Measurements from ENCODE around the gene BRSK2. TPM values are rescaled to one million over a fixed set of nuclear protein-coding genes. Genes with fewer than 3 reads are reported as not detected.

Gene BRSK2
- total and polyA plus RNA-seq, 2 experiments from 2014 or later: 0.11 TPM; not detected in 1

GRCh38 chr11:1491379-1491778 lies 101.6 kb downstream of the BRSK2 start:
- Histone ChIP-seq H4K20me1 (ENCODE audit: insufficient read depth) (peaks cover 47% of the 10 kb centered on the region), H3K4me2 (ENCODE audit: unreplicated experiment) (no peak overlapping the region), H3K4me1 (ENCODE audit: insufficient read depth) (no peaks in the 10 kb centered on the region), H3K36me3 (ENCODE audit: low read depth) (no peaks in the 10 kb centered on the region), H3K9me3 (ENCODE audit: low read depth) (no peaks in the 10 kb centered on the region), H3K4me3 (no peak overlapping the region), H3K27me3 (replicated peaks; ENCODE audit: insufficient read depth) (no peaks in the 10 kb centered on the region), H3K9me2 (ENCODE audit: insufficient read depth) (no peaks in the 10 kb centered on the region), H2AFZ (no peak overlapping the region), H3K9ac (no peak overlapping the region), H3K27ac (no peak overlapping the region), H3K79me2 (ENCODE audit: insufficient read depth) (peaks cover 79% of the 10 kb centered on the region), H3F3A (ENCODE audit: insufficient read depth) (no peaks in the 10 kb centered on the region)
- TF ChIP-seq EZH2phosphoT487 (IDR thresholded peaks at IDR 0.05; ENCODE audit: insufficient read depth, low read depth): no peak
- no peak for TF ChIP-seq EZH2 (IDR thresholded peaks at IDR 0.05; ENCODE audit: insufficient read depth, poor library complexity, severe bottlenecking)
- DNase-seq: no peak
- in situ Hi-C loops (cut with MboI): no loop called here
- WGBS, 2 experiments (ENCODE audit: low coverage in 1 of 2, low lambda C conversion rate in 2 of 2, missing lambda C conversion rate in 2 of 2): 88 to 91% methylated on average over 12 of the region's 12 CpGs

GRCh38 chr11:1493650-1494244 lies 104.0 kb downstream of the BRSK2 start:
- Histone ChIP-seq H3K4me3 (no peak overlapping the region), H3K4me2 (ENCODE audit: unreplicated experiment) (no peak overlapping the region), H3K36me3 (ENCODE audit: low read depth) (no peaks in the 10 kb centered on the region), H2AFZ (no peak overlapping the region), H4K20me1 (ENCODE audit: insufficient read depth) (peaks cover 61% of the 10 kb centered on the region), H3K4me1 (ENCODE audit: insufficient read depth) (no peaks in the 10 kb centered on the region), H3F3A (ENCODE audit: insufficient read depth) (no peaks in the 10 kb centered on the region), H3K27ac (no peak overlapping the region), H3K9me3 (ENCODE audit: low read depth) (no peaks in the 10 kb centered on the region), H3K9me2 (ENCODE audit: insufficient read depth) (no peaks in the 10 kb centered on the region), H3K9ac (no peak overlapping the region), H3K27me3 (replicated peaks; ENCODE audit: insufficient read depth) (no peaks in the 10 kb centered on the region), H3K79me2 (ENCODE audit: insufficient read depth) (peaks cover 100% of the 10 kb centered on the region)
- 76 to 84% methylated on average over 3 of the region's 3 CpGs for WGBS, 2 experiments (ENCODE audit: low coverage in 1 of 2, low lambda C conversion rate in 2 of 2, missing lambda C conversion rate in 2 of 2)
- no peak for TF ChIP-seq EZH2 (IDR thresholded peaks at IDR 0.05; ENCODE audit: insufficient read depth, poor library complexity, severe bottlenecking)
- no peak for TF ChIP-seq EZH2phosphoT487 (IDR thresholded peaks at IDR 0.05; ENCODE audit: insufficient read depth, low read depth)
- no peak for DNase-seq
- in situ Hi-C loops (cut with MboI): no loop called here

- H3K4me2 ChIP-seq (ENCODE audit: unreplicated experiment): no peak overlapping the region
- H3K9ac ChIP-seq: no peak overlapping the region
- no peaks in the 10 kb centered on the region for H3F3A ChIP-seq (ENCODE audit: insufficient read depth)
- no peaks in the 10 kb centered on the region for H3K9me2 ChIP-seq (ENCODE audit: insufficient read depth)
- TF ChIP-seq EZH2phosphoT487 (IDR thresholded peaks at IDR 0.05; ENCODE audit: insufficient read depth, low read depth) (no peak), EZH2 (IDR thresholded peaks at IDR 0.05; ENCODE audit: insufficient read depth, poor library complexity, severe bottlenecking) (no peak)
- peaks cover 99% of the 10 kb centered on the region for H3K79me2 ChIP-seq (ENCODE audit: insufficient read depth)
- WGBS, 2 experiments (ENCODE audit: low coverage in 1 of 2, low lambda C conversion rate in 2 of 2, missing lambda C conversion rate in 2 of 2): 95 to 99% methylated on average over 3 of the region's 3 CpGs
- H2AFZ ChIP-seq: no peak overlapping the region
- H3K4me3 ChIP-seq: no peak overlapping the region
- H4K20me1 ChIP-seq (ENCODE audit: insufficient read depth): peaks cover 64% of the 10 kb centered on the region
- DNase-seq: no peak
- no peak overlapping the region for H3K27ac ChIP-seq
- H3K36me3 ChIP-seq (ENCODE audit: low read depth): no peaks in the 10 kb centered on the region
- no peaks in the 10 kb centered on the region for H3K4me1 ChIP-seq (ENCODE audit: insufficient read depth)
- no peaks in the 10 kb centered on the region for H3K9me3 ChIP-seq (ENCODE audit: low read depth)
- H3K27me3 ChIP-seq (replicated peaks; ENCODE audit: insufficient read depth): no peaks in the 10 kb centered on the region
- in situ Hi-C loops (cut with MboI): no loop called here
These were observed 104.9 kb downstream of the BRSK2 start for GRCh38 chr11:1494650-1495049.

- no peaks in the 10 kb centered on the region for H3K27me3 ChIP-seq (replicated peaks; ENCODE audit: insufficient read depth)
- no peak for TF ChIP-seq EZH2 (IDR thresholded peaks at IDR 0.05; ENCODE audit: insufficient read depth, poor library complexity, severe bottlenecking)
- TF ChIP-seq EZH2phosphoT487 (IDR thresholded peaks at IDR 0.05; ENCODE audit: insufficient read depth, low read depth): no peak
- peaks cover 57% of the 10 kb centered on the region for H4K20me1 ChIP-seq (ENCODE audit: insufficient read depth)
- no peaks in the 10 kb centered on the region for H3K36me3 ChIP-seq (ENCODE audit: low read depth)
- in situ Hi-C loops (cut with MboI): no loop called here
- H2AFZ ChIP-seq: no peak overlapping the region
- H3K9me3 ChIP-seq (ENCODE audit: low read depth): no peaks in the 10 kb centered on the region
- no peak overlapping the region for H3K4me2 ChIP-seq (ENCODE audit: unreplicated experiment)
- 79 to 80% methylated on average over 9 of the region's 9 CpGs for WGBS, 2 experiments (ENCODE audit: low coverage in 1 of 2, low lambda C conversion rate in 2 of 2, missing lambda C conversion rate in 2 of 2)
- peaks cover 99% of the 10 kb centered on the region for H3K79me2 ChIP-seq (ENCODE audit: insufficient read depth)
- no peak overlapping the region for H3K27ac ChIP-seq
- no peak overlapping the region for H3K9ac ChIP-seq
- H3F3A ChIP-seq (ENCODE audit: insufficient read depth): no peaks in the 10 kb centered on the region
- no peak for DNase-seq
- H3K4me1 ChIP-seq (ENCODE audit: insufficient read depth): no peaks in the 10 kb centered on the region
- no peak overlapping the region for H3K4me3 ChIP-seq
- H3K9me2 ChIP-seq (ENCODE audit: insufficient read depth): no peaks in the 10 kb centered on the region
These were observed 106.5 kb downstream of the BRSK2 start for GRCh38 chr11:1496091-1496760.

Measured in GM23248 (cell line).